ENCODE data around the gene TSPAN9. TPM values are rescaled to one million over a fixed set of nuclear protein-coding genes. Genes with fewer than 3 reads are reported as not detected.

The TSPAN9 gene
- total and polyA plus RNA-seq, 10 of the 15 experiments (the other 5 are each of a cell fraction or from before 2014, with no cell fraction given): 0.03 to 1.0 (median 0.12) TPM; not detected in 5

- TF ChIP-seq IKZF2 (IDR thresholded peaks at IDR 0.05) (no peak), SMAD5 (IDR thresholded peaks at IDR 0.05; ENCODE audit: low read depth) (no peak), ATF3 (IDR thresholded peaks at IDR 0.05; ENCODE audit: borderline replicate concordance, extremely low read depth, low read depth, low read length) (no peak), EP300 (IDR thresholded peaks at IDR 0.05; ENCODE audit: borderline replicate concordance in 1 of 2, control insufficient read depth in 1 of 2, low read depth in 2 of 2, low read length in 2 of 2) (no peak)
Measured at GRCh38 chr12:3061501-3062215, 15.5 kb upstream of the TSPAN9 start (continued).

GRCh38 chr12:3065300-3065699 lies 11.9 kb upstream of the TSPAN9 start:
- no TSS peak for BruUV-seq (replicated peaks)
- ATAC-seq (no peak), DNase-seq (ENCODE audit: low read depth, low spot score) (no peak), FAIRE-seq (no peak)
- H3K4me1 ChIP-seq (ENCODE audit: control insufficient read depth, insufficient read depth, low read length): no peaks in the 10 kb centered on the region
- no peak overlapping the region for H3K9ac ChIP-seq (ENCODE audit: control insufficient read depth, insufficient read depth, low read length)
- H3K9me3 ChIP-seq (replicated peaks; ENCODE audit: control insufficient read depth, insufficient read depth, low read length): no peaks in the 10 kb centered on the region
- no peak overlapping the region for H3K4me2 ChIP-seq (ENCODE audit: control insufficient read depth, insufficient read depth)
- CTCF ChIA-PET: no interaction called here
- RAD21 ChIA-PET (ENCODE audit: unreplicated experiment): no interaction called here
- H3K27me3 ChIP-seq (replicated peaks in 1 of 2; ENCODE audit: control insufficient read depth in 2 of 2, insufficient read depth in 2 of 2, low read length in 1 of 2): peaks cover 0 to 4% of the 10 kb centered on the region in 2 experiments; a peak in 2 of 4 replicates
- H3K27ac ChIP-seq (ENCODE audit: control insufficient read depth, insufficient read depth): no peak overlapping the region
- 0% methylated on average over 2 of the region's 2 CpGs for WGBS (ENCODE audit: insufficient coverage, insufficient replicate concordance, low lambda C conversion rate, missing lambda C conversion rate)
- intact Hi-C loops (cut with micrococcal nuclease; ENCODE audit: unreplicated experiment): no loop called here
- SMC1A ChIA-PET (ENCODE audit: uncharacterized antibody, unreplicated experiment): no interaction called here
- POLR2A ChIA-PET: no interaction called here
- no peak overlapping the region for H3K4me3 ChIP-seq
- in situ Hi-C loops (cut with MboI): no loop called here
- H3K79me2 ChIP-seq (ENCODE audit: control insufficient read depth, insufficient read depth, low read length): no peaks in the 10 kb centered on the region
- no peak overlapping the region for H2AFZ ChIP-seq (ENCODE audit: control insufficient read depth, low read depth, low read length)
- H3K36me3 ChIP-seq (ENCODE audit: control insufficient read depth in 2 of 2, insufficient read depth in 2 of 2, low read length in 1 of 2): no peaks in the 10 kb centered on the region
- no peaks in the 10 kb centered on the region for H4K20me1 ChIP-seq (ENCODE audit: control insufficient read depth, insufficient read depth)
- TF ChIP-seq NR2F1 (conservative IDR thresholded peaks at IDR 0.05) (no peak), BCLAF1 (IDR thresholded peaks at IDR 0.05) (no peak), ZBED1 (IDR thresholded peaks at IDR 0.05; ENCODE audit: borderline replicate concordance) (no peak), SIN3A (IDR thresholded peaks at IDR 0.05; ENCODE audit: low read depth, low read length) (no peak), BHLHE40 (IDR thresholded peaks at IDR 0.05; ENCODE audit: borderline replicate concordance in 1 of 2, low read depth in 2 of 2, low read length in 1 of 2) (no peak), IRF4 (IDR thresholded peaks at IDR 0.05; ENCODE audit: low read depth, low read length) (no peak), RFX5 (IDR thresholded peaks at IDR 0.05; ENCODE audit: low read depth, low read length) (no peak), ZBTB4 (CRISPR knock-in tag; IDR thresholded peaks at IDR 0.05) (no peak), PAX8 (IDR thresholded peaks at IDR 0.05) (no peak), EGR1 (IDR thresholded peaks at IDR 0.05; ENCODE audit: borderline replicate concordance in 1 of 2, low read depth in 2 of 2, low read length in 2 of 2) (no peak), EED (IDR thresholded peaks at IDR 0.05; ENCODE audit: low read depth) (no peak), KDM1A (IDR thresholded peaks at IDR 0.05; ENCODE audit: borderline replicate concordance) (no peak), RBBP5 (conservative IDR thresholded peaks at IDR 0.05) (no peak), GATAD2B (conservative IDR thresholded peaks at IDR 0.05; ENCODE audit: low read depth) (no peak)
